HG02763 (cell line): ENCODE data around the gene TUSC2.

Experiments
- ATAC-seq: cut with Tn5 transposase; IDR thresholded peaks from one replicate; pipeline ENCODE4 v1.9.1; 2021; ENCODE audit warnings: mild to moderate bottlenecking, moderate library complexity; ENCODE audit not compliant: unreplicated experiment

Gene TUSC2

GRCh38 chr3:50354850-50355249 lies 26.8 kb upstream of the TUSC2 start:
- ATAC-seq = no peak

GRCh38 chr3:50354186-50354764 lies 26.3 kb upstream of the TUSC2 start:
- no peak for ATAC-seq

- no peak for ATAC-seq
Measured at GRCh38 chr3:50353245-50354004, 25.4 kb upstream of the TUSC2 start.

GRCh38 chr3:50352781-50353180 lies 24.8 kb upstream of the TUSC2 start:
- ATAC-seq = no peak

GRCh38 chr3:50351323-50351697 lies 23.3 kb upstream of the TUSC2 start:
- ATAC-seq = no peak

- ATAC-seq = peak; percentile 85
Measured at GRCh38 chr3:50350527-50351322, 22.7 kb upstream of the TUSC2 start, which contains the start of the genes CYB561D2 and NPRL2. Gene CYB561D2 (plus strand): TSS chr3:50350862. CDS start chr3:50351434, 572 bp downstream. Gene NPRL2 (minus strand): TSS chr3:50350775. CDS start chr3:50350652, 123 bp downstream.

- no peak for ATAC-seq
Measured at GRCh38 chr3:50350213-50350526, 22.1 kb upstream of the TUSC2 start.

GRCh38 chr3:50347187-50347813 lies 19.3 kb upstream of the TUSC2 start:
- ATAC-seq = no peak

- no peak for ATAC-seq
Measured at GRCh38 chr3:50345586-50346234, 17.7 kb upstream of the TUSC2 start, which contains the start of gene ZMYND10. Gene ZMYND10 (minus strand): TSS chr3:50345732. CDS start chr3:50345579, 153 bp downstream.

- no peak for ATAC-seq
Measured at GRCh38 chr3:50345008-50345407, 17.0 kb upstream of the TUSC2 start.

GRCh38 chr3:50342813-50343633 lies 15.0 kb upstream of the TUSC2 start:
- no peak for ATAC-seq

GRCh38 chr3:50341996-50342650 lies 14.1 kb upstream of the TUSC2 start:
- no peak for ATAC-seq

GRCh38 chr3:50341537-50341936 lies 13.5 kb upstream of the TUSC2 start:
- ATAC-seq = no peak

- no peak for ATAC-seq
Measured at GRCh38 chr3:50340448-50341329, 12.7 kb upstream of the TUSC2 start, which contains the start of gene RASSF1. Gene RASSF1 (minus strand): TSS chr3:50340836. CDS start chr3:50340805, 31 bp downstream.

GRCh38 chr3:50340147-50340447 lies 12.1 kb upstream of the TUSC2 start:
- no peak for ATAC-seq

- ATAC-seq = no peak
Measured at GRCh38 chr3:50339485-50340146, 11.6 kb upstream of the TUSC2 start.

- no peak for ATAC-seq
Measured at GRCh38 chr3:50338965-50339364, 10.9 kb upstream of the TUSC2 start.
